HL-60 (cell line): ENCODE data around the gene ADGRG6.
"Not testable (repeated sequence)": the region's sequence is repeated elsewhere in the genome, so short reads cannot be mapped to it uniquely, and the experiment has no call there.

Source experiments
- DNase-seq, 2 experiments: peaks; one replicate each; pipeline ENCODE4 v3.0.0-alpha.2; 2010 to 2020; ENCODE audit warnings: low read depth in 1 of 2, low spot score in 1 of 2
- H3K27ac ChIP-seq: fragments of 250-450 bp; sonication (Bioruptor Pico); replicated peaks from 2 replicates; pipeline ENCODE4 v1.5.1; 2020; ENCODE audit warnings: mild to moderate bottlenecking, moderate library complexity
- H3K27me3 ChIP-seq: fragments of 250-450 bp; sonication (Bioruptor Pico); 2 replicates; pipeline ENCODE4 v1.5.1; 2021; ENCODE audit warnings: mild to moderate bottlenecking, moderate library complexity; ENCODE audit not compliant: insufficient read depth, poor library complexity, severe bottlenecking
- H3K4me3 ChIP-seq: replicated peaks from 2 replicates; pipeline ENCODE4 v1.5.1; 2011; ENCODE audit warnings: mild to moderate bottlenecking, control low read depth, low read length; ENCODE audit not compliant: insufficient read depth
- GABPA ChIP-seq: IDR thresholded peaks from 2 replicates; pipeline ENCODE4 v1.6.1; 2012; ENCODE audit warnings: low read depth
- POLR2AphosphoS5 ChIP-seq: IDR thresholded peaks from 2 replicates; pipeline ENCODE4 v1.6.1; 2012; ENCODE audit warnings: low read depth
- SPI1 ChIP-seq: IDR thresholded peaks from 2 replicates; pipeline ENCODE4 v1.6.1; 2012; ENCODE audit warnings: low read depth, mild to moderate bottlenecking, borderline replicate concordance
- TF ChIP-seq, protein P1 (sequence below): IDR thresholded peaks from one replicate; pipeline ENCODE4 v1.5.1; 2011; ENCODE audit warnings: low read length, control low read depth, inconsistent platforms; ENCODE audit not compliant: insufficient read depth
- TF ChIP-seq, protein P2 (sequence below): IDR thresholded peaks from 2 replicates; pipeline ENCODE4 v1.6.1; 2012; ENCODE audit warnings: low read depth; ENCODE audit not compliant: insufficient replicate concordance

Gene ADGRG6

DNA sequence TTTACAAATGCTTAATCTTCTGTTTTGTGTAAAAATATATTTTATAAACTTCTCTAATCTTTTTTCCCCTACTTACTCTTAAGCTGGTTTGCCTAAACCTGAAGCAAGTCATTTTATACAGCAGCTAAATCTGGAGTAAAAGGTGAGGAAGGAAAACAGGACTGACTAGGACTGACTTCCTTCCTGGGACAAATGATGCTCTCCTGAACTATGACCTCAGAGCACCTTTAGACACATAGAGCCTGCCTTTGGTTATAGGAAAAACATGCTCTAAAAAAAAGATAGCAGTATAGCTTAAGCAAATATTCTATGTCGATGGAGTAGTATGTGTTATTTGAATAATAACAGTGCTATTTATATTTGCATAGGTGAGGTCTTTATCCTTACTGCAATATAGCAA is 21.5 kb upstream of the ADGRG6 start:
- no peak for DNase-seq
- Histone ChIP-seq H3K27ac (no peak overlapping the region), H3K27me3 (no peaks in the 10 kb centered on the region), H3K4me3 (no peak overlapping the region)
- TF ChIP-seq, protein P1, sequence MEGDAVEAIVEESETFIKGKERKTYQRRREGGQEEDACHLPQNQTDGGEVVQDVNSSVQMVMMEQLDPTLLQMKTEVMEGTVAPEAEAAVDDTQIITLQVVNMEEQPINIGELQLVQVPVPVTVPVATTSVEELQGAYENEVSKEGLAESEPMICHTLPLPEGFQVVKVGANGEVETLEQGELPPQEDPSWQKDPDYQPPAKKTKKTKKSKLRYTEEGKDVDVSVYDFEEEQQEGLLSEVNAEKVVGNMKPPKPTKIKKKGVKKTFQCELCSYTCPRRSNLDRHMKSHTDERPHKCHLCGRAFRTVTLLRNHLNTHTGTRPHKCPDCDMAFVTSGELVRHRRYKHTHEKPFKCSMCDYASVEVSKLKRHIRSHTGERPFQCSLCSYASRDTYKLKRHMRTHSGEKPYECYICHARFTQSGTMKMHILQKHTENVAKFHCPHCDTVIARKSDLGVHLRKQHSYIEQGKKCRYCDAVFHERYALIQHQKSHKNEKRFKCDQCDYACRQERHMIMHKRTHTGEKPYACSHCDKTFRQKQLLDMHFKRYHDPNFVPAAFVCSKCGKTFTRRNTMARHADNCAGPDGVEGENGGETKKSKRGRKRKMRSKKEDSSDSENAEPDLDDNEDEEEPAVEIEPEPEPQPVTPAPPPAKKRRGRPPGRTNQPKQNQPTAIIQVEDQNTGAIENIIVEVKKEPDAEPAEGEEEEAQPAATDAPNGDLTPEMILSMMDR: no peak
- TF ChIP-seq SPI1 (no peak), GABPA (no peak), POLR2AphosphoS5 (no peak)
- TF ChIP-seq, protein P2, sequence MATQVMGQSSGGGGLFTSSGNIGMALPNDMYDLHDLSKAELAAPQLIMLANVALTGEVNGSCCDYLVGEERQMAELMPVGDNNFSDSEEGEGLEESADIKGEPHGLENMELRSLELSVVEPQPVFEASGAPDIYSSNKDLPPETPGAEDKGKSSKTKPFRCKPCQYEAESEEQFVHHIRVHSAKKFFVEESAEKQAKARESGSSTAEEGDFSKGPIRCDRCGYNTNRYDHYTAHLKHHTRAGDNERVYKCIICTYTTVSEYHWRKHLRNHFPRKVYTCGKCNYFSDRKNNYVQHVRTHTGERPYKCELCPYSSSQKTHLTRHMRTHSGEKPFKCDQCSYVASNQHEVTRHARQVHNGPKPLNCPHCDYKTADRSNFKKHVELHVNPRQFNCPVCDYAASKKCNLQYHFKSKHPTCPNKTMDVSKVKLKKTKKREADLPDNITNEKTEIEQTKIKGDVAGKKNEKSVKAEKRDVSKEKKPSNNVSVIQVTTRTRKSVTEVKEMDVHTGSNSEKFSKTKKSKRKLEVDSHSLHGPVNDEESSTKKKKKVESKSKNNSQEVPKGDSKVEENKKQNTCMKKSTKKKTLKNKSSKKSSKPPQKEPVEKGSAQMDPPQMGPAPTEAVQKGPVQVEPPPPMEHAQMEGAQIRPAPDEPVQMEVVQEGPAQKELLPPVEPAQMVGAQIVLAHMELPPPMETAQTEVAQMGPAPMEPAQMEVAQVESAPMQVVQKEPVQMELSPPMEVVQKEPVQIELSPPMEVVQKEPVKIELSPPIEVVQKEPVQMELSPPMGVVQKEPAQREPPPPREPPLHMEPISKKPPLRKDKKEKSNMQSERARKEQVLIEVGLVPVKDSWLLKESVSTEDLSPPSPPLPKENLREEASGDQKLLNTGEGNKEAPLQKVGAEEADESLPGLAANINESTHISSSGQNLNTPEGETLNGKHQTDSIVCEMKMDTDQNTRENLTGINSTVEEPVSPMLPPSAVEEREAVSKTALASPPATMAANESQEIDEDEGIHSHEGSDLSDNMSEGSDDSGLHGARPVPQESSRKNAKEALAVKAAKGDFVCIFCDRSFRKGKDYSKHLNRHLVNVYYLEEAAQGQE: no peak

DNA sequence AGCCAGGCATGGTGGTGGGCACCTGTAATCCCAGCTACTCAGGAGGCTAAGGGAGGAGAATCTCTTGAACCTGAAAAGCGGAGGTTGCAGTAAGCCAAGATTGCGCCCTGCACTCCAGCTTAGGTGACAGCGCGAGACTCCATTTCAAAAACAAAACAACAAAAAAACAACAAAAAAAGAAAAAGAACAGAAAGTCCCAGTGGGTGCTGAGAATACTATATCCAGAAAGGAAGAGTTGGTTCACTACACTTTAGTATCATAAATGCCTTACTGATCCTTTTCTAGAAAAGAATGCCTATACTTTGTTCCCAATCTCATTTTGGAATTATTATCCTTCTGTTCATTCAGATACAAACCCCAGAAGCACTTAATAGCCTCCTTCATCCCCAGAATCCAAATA is 20.9 kb upstream of the ADGRG6 start:
- no peak for DNase-seq
- H3K27me3 ChIP-seq: no peaks in the 10 kb centered on the region
- TF ChIP-seq SPI1: no peak
- TF ChIP-seq POLR2AphosphoS5: no peak
- TF ChIP-seq, protein P2: no peak
- no peak for TF ChIP-seq GABPA
- TF ChIP-seq, protein P1: no peak

DNA sequence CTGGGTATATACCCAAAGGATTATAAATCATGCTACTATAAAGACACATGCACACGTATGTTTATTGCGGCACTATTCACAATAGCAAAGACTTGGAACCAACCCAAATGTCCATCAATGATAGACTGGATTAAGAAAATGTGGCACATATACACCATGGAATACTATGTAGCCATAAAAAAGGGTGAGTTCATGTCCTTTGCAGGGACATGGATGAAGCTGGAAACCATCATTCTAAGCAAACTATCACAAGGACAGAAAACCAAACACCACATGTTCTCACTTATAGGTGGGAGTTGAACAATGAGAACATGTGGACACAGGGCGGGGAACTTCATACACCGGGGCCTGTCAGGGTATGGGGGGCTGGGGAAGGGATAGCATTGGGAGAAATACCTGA is 18.7 kb upstream of the ADGRG6 start:
- DNase-seq, H3K4me3 ChIP-seq, H3K27me3 ChIP-seq, H3K27ac ChIP-seq: not testable (repeated sequence)

More for the DNA sequence above, 20.9 kb upstream of the ADGRG6 start:
- Histone ChIP-seq H3K4me3 (no peak overlapping the region), H3K27ac (no peak overlapping the region)

DNA sequence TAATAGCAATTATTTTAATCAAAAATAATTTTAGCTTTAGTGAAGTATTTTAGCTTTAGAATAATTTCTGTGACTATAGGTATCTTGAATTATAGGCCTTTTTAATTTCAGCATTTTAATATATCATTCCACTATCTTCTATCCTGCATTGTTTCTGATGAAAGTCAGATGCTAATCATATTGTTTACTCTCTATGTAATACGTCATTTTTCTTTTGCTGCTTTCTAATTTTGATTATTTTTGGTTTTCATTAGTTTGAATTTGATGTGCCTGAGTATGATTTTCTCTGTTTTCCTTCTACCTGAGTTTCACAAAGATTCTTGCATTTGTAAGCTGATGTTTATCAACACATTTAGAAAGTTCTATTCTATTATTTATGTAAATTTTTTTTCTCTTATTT is 17.4 kb upstream of the ADGRG6 start:
- Histone ChIP-seq H3K27me3 (no peaks in the 10 kb centered on the region), H3K27ac (no peak overlapping the region), H3K4me3 (no peak overlapping the region)
- no peak for TF ChIP-seq POLR2AphosphoS5
- TF ChIP-seq, protein P1: no peak
- no peak for TF ChIP-seq GABPA
- no peak for TF ChIP-seq SPI1
- TF ChIP-seq, protein P2: no peak
- no peak for DNase-seq
